ENCODE results near the gene VPS26B. TPM values are rescaled to one million over a fixed set of nuclear protein-coding genes. Genes with fewer than 3 reads are reported as not detected.
A peak's percentile ranks its signal among the peaks of the same experiment; 100 is the strongest.
"Not testable (repeated sequence)": the region's sequence is repeated elsewhere in the genome, so short reads cannot be mapped to it uniquely, and the experiment has no call there.

The VPS26B gene
- polyA plus RNA-seq, 3 donors = 48.9 to 61.2 (median 59.8) TPM

DNA sequence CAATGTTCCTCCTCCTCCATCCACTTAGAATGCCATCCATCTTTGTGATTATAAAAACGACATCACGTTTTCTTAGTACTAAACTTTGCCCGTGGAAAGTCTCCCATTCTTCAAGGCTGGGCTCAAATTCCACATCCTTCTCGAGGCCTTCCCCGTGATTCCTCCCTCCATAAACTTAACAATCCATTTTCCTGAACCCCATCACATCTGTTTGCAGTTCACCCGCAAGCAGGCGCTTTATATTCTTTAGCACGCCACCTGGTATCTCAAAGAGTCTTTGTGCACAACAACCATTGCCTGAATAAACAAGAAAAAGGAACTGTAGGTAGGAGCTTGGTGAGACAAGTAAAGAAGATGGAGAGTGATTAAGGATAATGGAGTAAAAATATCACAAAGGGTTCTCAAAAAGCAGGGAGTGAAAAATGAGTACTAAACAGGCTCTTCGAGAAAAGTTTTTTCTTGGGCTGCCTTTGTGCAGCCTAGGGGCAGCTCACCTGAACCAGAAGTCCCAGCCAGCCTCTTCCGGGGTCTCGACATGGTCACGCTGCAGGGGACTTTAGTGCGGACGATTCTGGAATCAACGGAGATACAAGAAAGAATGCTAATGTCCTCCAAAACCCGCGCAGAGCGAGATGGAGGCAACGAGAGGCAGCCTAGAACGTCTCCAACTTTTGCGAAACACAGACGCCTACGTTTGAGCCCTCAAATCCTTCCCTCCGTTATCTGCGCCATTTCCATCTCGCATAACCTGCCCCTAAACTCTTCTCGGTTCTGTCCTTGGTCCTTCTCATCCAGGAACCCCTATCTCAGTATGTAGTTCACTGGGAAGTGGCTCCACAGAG, 28.1 kb downstream of the VPS26B start:
- DNase-seq = no peak

DNA sequence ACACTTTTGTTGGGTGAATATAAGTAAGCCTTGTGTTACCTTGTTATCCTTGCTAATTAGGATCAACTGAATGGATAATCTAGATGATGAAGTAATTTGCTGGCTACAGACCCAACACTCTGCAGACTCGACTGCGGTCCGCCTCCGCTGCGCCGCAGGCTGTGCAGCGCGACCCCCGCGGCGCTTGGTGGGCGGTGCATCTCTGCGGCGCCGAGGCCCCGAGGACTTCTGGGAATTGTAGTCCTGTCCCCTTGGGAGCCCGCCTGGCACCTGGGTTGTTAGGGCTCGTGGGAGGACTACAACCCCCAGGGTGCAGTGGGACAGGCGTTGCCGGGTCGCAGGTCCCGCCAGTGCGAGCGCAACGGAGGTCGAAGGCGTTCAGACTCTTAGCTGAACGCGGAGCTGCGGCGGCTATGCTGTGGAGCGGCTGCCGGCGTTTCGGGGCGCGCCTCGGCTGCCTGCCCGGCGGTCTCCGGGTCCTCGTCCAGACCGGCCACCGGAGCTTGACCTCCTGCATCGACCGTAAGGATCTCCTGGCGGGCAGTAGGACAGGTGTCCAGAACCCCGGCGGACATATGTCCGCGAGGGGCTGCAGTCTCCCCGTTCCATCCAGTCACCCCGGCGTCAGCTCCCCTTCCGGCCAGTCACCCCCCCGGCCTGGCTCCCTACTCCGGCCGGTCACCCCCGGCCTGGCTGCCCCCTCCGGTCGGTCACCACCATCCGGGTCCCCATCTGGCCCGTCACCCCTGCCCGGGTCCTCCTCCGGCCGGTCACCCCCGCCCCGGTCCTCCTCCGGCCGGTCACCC, 28.9 kb downstream of the VPS26B start, which contains the start of the genes ACAD8 and THYN1:
Gene ACAD8 (plus strand): TSS at position 381 of the 806 bp plus-strand sequence. CDS start 33 bp downstream, at position 414.
Gene THYN1 (minus strand): TSS at position 165 of the 806 bp plus-strand sequence. CDS start 470 bp downstream, outside the sequence.
- peak; percentile 96 for DNase-seq

DNA sequence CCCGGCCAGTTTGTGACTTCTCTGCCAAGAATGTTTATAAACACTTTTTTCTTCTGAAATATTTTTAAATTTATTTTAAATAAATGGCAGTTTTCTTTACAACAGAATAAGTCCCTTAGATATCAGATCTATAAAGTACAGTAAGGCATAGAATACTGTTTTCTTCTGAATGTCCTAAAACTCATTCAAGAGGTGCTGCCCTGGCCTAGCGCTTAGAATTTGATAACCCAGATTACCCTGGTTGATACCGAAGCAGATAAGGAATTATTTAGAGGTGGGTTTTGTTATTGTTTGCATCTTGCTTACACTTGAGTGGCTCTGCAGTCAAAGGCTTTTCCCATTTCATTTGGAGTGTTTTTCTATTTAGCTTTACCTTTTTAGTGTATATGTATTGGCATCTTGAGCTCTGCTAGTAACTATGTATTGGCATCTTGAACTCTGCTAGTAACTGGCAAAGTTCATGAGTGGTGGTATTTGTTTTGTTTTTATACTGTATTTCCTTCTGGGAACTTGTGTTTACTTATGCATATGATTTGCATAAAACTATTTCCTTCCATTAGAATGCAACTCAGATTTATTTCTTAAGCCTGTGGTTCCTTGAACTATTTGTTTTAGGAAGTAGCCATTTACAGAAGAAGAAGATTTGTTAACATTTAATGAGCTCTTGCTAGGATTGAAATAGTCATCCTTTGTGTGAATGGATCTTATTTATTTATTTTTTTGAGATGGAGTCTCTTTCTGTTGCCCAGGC, 30.1 kb downstream of the VPS26B start:
- no peak for DNase-seq

DNA sequence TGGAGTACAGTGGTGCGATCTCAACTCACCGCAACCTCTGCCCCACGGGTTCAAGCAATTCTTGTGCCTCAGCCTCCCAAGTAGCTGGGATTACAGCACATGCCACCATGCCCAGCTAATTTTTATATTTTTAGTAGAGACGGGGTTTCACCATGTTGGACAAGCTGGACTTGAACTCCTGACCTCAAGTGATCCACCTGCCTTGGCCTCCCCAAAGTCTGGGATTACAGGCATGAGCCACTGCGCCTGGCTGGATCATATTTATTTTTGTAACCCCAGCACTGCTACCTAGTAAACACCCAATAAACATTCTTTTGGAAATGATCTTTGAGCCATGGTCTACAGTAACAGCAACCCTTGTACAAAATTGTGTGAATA, 30.7 kb downstream of the VPS26B start:
- not testable (repeated sequence) for DNase-seq

DNA sequence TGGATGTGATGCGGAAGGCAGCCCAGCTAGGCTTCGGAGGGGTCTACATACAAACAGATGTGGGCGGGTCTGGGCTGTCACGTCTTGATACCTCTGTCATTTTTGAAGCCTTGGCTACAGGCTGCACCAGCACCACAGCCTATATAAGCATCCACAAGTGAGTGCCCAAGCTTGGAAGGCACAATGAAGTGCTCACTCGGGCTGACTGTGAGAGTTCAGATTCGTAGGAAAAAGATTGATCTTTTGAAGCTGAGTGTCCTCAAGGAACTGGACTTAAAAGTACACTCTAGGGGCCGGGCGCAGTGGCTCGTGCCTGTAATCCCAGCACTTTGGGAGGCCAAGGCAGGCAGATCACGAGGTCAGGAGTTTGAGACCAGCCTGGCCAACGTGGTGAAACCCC, 32.6 kb downstream of the VPS26B start:
- DNase-seq = no peak

DNA sequence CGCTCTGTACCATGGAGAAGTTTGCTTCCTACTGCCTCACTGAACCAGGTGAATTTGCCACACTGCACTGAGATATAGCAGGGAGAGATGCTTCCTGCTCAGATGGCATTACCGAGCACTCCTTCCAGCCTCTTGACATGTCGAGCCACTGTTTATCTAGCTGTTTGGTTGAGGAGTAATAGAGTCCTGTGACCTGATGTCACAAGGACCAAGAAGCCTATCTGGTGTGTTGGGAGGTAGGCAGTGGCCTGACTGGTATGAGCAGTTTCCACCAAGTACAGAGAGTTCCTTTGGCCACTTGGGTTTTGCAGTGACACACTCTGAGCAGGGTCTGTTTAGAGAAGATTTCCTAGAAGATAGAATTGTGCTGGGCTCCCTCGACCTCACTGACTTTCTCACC, 34.1 kb downstream of the VPS26B start:
- no peak for DNase-seq

DNA sequence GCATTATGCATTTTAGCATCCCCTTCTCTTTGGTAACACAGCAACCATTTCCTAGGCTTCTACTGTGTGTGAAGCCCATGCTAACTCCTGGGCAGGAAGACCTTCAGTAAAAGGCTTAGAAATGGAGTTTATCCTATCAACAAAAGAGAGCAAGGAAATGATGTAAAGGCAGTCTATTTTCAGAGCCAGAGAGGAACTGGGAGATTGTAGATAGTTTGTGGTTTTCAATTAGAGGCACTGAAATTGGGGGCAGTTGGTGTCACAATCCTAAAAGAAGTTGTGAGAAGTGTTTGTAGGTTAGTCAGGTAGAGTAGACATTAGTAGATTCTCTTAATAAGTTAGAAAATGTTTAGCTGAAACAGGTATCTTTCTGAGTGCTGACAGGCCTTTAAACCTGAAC, 36.0 kb downstream of the VPS26B start:
- DNase-seq = no peak

DNA sequence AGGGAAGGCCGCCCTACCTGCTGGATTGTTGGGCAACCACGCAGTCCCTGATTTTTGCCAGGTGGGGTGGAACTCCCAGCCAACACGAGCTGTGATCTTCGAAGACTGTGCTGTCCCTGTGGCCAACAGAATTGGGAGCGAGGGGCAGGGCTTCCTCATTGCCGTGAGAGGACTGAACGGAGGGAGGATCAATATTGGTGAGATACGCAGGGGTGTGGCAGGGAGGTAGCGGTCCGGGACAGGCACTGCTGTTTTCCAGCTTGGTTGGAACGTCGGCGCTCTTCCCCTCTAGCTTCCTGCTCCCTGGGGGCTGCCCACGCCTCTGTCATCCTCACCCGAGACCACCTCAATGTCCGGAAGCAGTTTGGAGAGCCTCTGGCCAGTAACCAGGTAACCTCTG, 36.5 kb downstream of the VPS26B start:
- DNase-seq = no peak

DNA sequence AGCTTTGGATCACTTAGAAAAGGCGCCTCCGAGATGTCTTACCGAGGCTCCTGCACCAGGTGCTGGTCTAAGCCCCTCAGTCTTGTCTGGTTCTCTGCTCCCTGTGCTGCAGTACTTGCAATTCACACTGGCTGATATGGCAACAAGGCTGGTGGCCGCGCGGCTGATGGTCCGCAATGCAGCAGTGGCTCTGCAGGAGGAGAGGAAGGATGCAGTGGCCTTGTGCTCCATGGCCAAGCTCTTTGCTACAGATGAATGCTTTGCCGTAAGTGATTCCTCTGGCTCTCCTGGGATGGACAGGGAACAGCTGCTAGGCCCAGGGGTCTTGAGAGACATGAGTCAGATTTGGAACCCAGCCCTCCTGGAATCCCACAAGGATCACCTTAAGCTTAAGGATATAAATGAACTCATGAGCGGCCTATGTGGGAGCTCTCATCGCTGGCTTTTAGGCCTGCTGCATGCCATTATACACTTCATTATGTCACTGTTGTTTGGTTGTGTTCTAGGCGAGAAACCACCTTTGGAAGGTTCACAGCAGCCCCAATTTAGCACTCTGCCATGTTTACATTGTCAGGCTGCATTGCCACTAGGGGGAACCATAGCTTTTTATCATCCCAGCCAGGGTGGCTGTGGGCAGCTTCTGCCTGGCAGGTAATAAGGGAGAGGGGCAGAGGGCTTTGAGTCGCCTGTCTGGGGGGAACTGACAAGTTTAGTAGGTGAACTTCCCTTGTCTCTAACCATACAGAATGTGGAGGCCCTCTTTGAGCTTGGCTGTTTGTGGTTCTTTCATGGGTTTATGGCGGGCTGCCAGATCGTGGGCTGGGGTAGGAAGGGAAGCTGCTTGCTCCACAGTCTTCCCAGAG, 37.4 kb downstream of the VPS26B start:
- DNase-seq = no peak

DNA sequence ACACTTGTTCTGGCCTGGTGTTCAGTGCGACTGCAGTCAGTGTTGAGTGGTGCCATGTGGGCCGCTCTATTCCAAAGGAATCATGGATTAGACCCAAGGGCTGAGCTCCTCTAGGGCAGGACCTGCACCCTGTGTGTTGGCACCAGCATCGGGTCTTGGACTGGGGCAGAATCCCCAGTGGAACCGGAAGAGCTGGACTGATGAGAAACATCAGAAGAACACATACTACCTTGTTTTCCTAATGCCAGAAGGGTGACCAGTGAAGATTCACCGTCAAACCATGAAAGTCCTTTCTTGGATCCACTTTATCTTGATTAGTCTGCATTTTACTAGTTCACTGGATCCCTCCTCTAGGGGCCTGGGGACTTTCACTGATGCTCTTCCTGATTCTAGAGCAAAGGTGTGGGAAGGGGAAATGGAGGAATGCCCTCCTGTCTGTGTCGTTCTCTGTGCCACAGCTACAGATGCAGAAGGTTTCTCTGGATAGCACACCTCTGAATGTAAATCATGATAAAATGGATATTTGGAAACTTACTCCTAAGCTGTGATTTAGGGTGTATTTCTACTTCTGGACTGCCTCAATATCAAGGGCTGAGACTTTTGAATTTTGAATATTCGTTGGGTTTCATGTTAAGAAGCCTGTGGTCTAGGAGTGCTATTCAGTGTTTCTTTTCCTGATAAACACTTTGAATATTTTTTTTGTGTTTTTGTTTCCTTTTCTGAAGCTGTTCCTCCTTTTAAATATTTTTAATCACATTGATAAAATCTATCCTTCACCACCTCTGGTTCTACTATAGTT, 40.7 kb downstream of the VPS26B start:
- DNase-seq = no peak

DNA sequence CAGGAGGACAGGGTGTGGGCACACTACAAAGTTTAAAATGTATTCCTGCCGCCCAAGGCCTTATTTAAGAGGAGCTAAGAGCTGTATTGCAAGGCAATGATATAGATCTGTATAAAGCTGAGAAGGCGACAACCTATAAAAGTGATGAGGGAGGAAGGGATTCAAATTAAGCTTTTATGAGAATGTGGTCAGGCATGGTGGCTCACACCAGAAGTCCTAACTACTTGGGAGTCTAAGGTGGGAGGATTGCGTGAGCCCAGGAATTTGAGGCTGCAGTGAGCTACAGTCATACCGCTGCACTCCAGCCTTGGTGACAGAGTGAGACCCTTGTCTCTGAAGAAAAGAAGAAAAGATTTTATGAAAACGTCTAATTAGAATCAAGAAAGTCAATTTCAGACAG, 42.0 kb downstream of the VPS26B start:
- no peak for DNase-seq

DNA sequence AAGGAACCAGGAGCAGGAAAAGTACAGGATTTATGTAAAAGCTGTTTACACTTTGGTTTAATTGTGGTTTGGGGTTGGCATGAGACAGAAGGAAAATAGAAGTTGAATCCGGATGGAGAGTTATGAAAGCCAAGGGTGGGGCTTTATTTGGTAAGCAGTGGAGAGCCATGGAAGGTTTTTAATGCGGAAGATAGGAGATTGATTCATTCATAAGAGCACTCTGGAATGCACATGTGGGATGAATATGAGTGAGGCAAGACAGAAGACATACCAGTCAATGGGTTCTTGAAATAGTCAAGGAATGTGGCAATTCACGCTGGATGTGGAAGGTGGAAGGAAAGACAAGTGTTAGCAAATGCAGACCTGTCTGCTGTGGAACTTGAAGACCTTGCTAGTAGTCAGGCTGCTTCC, 42.4 kb downstream of the VPS26B start:
- no peak for DNase-seq

DNA sequence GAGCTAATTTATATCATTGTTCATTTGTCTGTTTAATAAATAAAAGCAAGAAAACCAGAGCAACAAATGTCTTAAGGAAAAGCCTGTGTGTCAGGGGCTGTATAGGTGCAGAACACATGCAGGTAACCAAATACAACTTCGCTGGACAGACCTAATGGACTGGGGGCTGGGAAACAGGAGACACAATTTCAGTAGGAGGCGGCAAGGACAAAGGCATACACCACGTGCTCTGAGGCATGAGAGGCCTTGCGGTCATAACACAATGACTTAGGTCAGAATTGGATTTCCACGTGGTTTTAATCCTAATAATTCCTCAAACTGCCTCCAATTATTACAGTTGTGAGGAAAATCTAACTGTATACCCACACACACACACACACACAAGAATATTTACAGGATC, 43.0 kb downstream of the VPS26B start:
- no peak for DNase-seq

DNA sequence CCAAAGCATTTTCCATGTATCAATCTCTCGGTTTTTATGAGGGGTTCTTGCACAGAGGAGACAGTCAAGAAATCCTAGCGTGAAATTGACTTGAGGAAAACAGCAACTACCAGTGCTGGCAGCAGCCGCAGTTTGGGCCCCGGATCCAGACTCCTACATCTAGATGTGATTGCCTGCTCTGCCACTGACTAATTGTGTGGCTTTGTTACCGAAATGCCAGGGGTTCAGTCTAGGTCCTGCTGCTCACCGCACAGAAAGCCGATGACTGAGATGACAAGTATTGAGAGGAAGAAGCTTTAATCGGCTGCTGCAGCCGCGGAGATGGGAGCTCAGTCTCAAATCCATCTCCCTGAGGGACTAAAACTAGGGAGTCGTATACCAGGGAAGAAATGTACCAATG, 43.5 kb downstream of the VPS26B start:
- no peak for DNase-seq

DNA sequence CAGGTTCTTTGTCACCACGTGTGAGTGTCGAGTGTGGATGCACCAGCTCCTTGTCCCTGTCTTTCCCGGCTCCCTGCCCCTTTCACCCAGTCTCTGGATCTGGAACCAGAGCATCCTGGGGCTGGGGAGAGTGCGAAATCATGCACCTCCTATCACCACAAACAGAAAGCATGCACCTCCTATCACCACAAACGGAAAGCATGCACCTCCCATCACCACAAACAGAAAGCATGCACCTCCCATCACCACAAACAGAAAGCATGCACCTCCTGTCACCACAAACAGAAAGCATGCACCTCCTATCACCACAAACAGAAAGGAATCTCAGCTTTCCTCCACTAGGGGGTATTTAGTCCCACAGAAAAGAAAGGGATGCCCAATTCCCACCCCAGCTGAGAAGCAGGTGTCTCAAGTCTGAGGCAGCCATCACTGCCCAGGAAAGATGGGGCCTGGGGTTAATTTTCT, 45.8 kb downstream of the VPS26B start:
- DNase-seq = no peak

DNA sequence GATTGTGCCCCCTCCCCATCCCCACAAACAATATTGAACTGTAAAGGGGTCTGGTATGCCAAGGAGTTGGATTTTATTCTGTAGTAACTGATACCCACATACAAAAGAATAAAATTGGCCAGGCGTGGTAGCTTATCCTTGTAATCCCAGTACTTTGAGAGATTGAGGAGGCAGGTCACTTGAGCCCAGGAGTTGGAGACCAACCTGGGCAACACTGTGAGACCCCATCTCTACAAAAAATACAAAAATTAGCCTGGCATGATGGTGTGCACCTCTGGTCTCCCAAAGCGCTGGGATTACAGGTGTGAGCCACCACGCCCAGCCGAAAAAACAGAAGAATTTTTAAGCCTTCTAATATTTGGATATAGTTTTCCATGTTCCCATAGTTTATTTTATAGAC, 47.5 kb downstream of the VPS26B start:
- DNase-seq = no peak

DNA sequence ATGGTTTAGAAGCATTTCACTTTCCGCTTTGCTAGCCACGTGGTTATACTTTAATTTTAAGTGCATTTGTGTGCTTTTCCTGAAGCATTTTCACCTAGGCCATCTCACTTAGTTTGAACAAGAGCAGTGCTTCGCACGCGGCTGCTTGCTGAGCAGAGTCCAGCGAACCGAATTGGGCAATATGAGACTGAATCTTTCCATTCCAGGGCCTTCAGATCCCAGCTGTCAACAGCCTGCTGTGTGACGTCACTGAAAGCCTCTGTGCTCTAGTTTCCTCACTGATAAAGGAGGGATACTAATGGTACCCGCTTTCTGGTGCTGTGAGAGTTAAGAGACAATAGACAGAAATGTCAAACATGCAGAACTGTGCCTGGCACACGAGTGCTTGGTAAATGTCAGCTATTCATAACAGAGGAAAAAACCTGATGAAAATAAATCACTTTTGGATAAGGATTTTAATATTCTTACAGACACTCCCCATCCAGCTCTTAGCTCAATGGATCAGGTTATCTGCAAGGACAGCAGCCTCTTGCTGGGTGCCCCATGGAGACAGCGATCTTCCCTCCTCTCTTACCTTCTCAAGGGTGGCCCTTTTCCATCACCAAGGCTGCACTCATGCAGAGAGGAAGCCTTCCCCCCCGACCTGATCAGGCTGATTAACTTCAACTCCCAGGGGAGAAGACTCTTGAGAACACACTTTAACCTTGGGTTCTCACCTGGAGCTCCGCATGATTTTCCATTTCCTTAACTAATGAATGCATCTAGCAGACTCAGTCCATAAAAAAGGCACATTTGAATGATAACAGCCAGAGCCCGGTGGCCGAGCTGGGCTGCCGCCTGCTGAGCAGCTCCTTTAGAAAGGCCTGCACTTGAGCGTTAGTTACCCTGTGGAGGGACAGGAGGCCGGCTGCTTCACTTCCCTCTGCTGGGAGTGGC, 48.2 kb downstream of the VPS26B start:
- DNase-seq = no peak

DNA sequence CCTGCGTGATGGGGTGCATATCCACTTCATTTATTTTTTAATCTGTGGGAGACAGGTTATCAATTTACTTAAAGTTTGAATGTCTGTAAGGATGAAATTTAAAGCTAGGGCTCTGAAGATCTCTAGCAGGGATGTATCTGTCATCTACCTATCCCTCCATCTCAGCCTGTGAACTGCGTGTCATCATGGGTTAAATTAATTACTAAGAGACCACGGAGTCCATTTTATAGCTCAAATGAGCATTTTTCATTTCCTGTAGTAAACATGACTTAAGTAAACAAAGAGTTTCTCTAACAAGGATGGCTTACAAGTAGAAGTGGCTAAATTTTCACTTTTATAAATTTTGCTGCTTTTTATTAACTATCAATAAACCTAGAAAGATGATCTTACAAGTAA, 48.8 kb downstream of the VPS26B start:
- DNase-seq = no peak

DNA sequence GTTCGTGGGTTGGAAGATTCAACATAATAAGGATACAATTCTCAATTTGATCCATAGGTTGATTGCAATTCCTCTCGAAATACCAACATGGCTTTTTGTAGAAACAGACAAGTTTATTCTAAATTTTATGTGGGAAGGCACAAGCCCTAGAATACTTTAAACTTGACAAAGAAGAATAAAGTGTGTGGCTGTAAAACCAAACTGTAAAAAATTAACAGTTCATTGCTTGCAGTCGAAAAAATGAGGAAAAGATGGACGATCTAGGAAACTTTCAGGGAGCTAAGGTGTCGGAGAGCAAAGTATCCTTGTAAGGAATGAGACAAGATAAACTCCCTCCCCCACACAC, 50.7 kb downstream of the VPS26B start:
- no peak for DNase-seq
